GM21360 (cell line): ENCODE results near the gene NUB1.

ENCODE experiments used
- ATAC-seq: cut with Tn5 transposase; IDR thresholded peaks from one replicate; pipeline ENCODE4 v1.9.1; 2021; ENCODE audit warnings: mild to moderate bottlenecking, moderate library complexity; ENCODE audit not compliant: unreplicated experiment

NUB1 gene

DNA sequence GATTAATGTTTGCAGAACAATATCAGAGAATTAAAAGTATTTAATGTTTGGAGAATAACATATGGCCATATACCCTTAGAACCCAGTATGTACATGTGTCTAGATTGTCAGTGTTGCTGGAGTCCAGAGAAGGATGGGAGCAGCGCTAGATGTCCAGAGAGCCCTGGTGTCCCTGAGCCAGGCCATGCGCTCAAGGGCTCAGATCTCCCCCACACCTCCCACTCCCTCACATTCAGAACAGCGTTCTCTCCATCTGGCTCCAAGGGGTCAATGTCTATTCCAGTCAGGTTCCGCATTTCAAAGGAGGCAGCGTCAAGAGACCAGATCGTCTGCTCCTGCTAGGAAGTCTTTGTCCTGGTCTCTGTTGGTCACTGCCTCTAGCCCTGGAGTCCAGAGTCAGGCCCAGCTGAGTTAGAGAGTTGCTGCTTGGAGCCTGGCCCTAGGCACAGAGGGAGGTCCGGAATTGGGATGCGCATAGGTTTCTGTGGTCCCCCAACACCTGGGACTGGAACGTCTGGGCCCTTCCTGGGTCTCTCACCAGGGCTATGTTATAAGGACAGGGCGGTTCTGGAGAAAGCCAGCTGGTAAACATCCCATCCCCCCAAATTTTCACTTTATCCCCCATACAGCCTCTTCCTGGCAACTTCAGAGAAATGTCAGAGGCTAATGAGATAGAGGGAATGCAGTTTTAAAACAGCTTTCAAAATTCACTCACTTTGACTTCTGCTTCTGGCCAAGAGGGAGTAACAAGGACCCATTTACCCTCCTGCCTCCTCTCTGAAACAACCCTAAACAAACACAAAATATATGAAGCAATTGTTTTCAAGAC, 74.7 kb downstream of the NUB1 start:
- no peak for ATAC-seq

DNA sequence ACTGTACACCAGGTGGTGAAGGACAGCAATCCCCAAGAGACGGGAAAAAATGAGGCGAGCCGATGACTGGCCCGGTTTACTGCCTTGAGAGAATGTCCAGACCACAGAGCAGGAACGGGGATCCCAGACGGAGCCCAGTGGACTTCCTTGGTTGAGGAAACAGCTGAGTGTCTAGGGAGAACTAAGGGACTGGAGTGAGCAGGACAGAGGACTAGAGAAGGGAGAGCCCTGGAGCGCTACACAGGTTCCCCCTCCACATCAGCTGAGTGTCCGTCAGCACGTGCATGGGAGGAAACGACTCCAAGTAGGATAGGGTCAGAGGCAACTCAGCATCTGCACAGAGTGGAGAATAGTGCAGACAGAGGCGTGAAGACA, 75.3 kb downstream of the NUB1 start:
- ATAC-seq = no peak

- ATAC-seq = no peak
These were observed 78.5 kb downstream of the NUB1 start for GRCh38 chr7:151420144-151420543.

DNA sequence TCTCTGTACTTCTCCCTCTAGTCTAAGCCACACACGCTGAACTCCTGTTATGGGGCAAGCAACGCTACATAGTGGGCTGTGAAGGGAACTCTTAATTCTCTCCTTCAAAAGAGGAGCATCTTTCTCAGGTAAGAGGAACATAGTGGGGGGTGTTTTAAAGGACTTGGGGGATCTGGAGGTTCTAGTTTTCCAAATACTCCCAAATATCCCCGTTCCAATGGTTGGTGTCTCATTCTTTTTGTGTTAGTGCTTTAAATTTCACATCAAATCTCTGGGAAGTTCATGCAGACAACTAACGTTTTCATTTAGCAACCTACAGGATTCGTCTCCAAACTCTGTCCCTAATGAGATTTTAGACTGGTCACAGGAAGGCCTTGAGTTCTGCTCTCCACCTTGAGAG, 80.6 kb downstream of the NUB1 start:
- no peak for ATAC-seq

DNA sequence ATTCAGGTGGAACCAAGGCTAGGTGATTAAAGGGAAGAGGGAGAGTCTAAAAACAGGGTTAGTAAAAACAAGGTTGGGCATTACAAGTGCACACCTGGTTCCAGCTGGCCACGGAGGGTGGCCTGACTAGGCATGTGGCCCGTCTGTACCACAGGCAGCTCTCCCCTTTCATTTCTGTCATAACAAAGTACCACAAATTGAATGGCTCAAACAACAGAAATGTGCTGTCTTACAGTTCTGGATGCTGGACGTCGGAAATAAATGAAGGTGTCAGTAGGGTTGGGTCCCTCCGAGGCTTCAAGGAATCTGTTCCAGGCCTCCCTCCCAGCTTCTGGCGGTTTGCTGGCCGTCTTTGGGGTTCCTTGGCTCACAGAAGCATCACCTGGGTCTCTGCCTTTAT, 81.6 kb downstream of the NUB1 start:
- no peak for ATAC-seq

DNA sequence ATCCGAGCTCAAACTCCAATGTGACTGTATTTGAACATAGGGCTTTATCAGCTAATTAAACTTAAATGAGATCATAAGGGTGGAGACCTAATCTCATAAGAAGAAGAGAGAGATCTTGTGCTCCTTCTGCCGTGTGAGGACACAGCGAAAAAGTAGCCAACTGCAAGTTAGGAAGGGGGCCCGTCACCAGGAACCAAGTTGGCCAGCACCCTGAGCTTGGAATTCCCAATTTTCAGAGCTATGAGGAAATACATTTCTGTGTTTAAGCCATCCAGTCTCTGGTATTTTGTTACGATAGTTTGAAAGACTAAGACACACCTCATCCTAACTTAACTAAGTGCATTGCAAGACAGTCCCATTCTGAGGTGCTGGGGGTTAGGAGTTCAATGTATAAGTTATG, 82.3 kb downstream of the NUB1 start:
- ATAC-seq = no peak

DNA sequence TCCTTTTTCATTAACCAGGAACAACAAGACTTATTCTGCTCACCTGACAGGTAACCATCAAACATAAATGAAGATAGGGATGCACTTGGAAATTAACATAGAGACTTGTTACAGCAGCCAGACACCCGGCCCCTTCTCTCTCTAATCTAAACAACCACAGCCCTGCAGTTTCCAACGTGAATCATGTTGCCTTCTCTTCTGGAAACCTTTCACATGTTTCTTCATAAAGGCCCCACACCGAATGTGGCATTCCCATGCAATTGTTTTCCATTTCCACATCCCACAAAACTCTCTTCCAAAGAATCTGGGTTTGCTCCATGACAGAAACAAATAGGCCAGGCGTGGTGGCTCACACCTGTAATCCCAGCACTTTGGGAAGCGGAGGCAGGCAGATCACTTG, 83.2 kb downstream of the NUB1 start:
- no peak for ATAC-seq

DNA sequence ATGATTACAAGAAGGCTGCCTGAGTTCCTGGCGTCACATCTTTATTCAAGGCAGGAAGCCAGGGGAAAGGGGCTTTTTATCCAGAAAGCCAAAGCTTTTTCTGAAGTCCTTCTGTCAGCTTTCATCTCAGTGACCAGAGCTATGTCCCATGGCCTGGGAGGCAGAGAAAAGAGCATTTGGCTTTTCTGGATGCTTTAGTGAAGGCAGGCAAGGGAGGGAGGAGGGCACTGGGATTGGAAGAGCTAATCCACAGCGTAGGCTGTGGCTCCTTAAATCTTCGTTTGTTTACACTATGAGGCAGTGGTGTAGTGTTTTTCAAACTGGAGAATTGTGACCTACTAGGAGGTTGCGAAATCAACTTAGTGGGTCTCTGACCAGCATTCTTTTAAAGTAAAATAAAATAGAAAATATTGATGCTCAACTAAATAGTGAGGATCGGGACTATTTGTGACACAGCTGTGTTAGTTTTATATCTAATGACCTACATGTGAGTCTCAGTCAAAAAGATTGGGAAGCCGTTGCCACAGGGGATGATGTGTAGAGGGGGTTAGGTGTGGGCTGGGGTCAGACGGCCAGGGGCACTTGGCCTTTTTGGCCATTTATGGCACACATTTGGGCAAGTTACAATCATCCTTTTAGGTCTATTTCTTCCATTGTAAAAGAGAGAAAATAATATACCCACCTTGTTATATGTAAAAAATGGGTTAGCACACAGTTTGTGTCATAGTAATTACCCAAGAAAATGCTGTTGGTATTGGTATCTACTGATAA, 84.2 kb downstream of the NUB1 start:
- ATAC-seq = no peak

GRCh38 chr7:151426441-151426903, 84.9 kb downstream of the NUB1 start:
- ATAC-seq = no peak

DNA sequence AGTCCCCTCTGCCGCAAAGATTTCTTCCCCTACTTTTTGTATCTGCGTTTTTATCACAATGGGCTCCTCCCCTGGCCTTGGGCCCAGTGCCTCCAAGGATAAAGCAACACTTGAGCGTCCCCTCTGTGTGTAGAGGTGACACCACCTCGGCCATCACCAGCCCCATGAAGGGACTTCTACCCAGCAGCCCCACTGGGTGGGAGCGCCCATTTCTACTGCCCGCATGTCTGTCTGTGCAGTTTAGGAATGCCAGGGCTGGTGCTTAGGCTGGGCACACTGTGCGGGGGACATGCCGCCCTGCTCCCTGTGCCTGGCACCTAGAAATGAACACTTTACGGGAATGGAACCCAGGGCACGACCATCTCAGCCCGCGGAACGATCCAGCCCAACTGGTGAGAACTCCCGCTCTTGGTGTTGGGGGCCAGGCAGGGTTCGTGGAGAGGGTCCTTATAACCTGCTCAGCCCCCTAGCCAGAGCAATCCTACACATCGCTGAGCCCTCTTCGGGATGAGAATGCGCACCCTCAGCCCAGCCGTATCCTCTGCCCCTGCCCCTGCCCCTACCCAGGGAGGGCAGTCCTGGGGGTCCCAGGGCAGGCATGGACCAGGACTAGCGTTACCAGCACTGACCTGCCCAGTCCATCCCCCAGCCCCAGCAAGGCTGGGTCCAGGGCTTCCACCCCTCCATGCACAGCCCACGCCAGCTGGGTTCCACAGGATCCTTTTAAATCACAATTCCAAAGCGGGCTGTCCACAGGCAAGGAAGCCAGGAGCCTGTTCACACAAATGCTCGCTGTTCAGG, 85.5 kb downstream of the NUB1 start:
- ATAC-seq = no peak

DNA sequence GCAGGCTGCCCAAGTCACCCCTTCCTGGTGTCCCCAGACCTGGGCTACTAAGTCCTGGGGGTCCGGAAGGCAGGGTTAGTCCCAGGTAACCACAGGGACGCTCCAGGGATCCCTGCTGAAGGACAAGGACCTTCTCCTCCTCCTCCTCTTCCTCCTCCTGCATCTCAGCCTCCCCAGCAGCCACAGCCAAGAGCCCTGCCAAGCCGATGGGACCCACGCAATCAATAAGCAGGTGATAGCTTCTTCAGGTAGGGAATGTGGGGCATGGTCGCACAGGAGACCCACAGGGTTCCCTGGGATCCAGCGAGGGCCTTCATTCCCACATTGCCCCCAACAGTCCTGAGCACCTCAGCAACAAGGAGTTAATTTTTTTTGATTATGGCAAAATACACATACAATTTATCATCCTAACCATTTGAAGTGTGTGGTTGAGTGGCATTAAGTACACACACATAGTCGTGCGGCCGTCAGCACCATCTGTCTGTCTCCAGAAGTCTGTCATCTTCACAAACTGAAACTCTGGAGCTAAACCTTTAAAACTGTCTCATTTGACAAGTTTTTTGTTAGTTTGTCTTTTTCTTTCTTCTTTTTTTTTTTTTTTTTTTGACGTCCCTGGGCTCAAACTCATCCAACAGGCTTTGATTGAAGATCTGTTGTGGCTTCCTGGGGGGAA, 86.2 kb downstream of the NUB1 start:
- ATAC-seq = no peak
